HG03097 (cell line): ENCODE results near the gene CDH22.

Source experiments
- ATAC-seq: cut with Tn5 transposase; IDR thresholded peaks from one replicate; pipeline ENCODE4 v1.9.1; 2021; ENCODE audit not compliant: unreplicated experiment, low FRiP score

Gene CDH22

DNA sequence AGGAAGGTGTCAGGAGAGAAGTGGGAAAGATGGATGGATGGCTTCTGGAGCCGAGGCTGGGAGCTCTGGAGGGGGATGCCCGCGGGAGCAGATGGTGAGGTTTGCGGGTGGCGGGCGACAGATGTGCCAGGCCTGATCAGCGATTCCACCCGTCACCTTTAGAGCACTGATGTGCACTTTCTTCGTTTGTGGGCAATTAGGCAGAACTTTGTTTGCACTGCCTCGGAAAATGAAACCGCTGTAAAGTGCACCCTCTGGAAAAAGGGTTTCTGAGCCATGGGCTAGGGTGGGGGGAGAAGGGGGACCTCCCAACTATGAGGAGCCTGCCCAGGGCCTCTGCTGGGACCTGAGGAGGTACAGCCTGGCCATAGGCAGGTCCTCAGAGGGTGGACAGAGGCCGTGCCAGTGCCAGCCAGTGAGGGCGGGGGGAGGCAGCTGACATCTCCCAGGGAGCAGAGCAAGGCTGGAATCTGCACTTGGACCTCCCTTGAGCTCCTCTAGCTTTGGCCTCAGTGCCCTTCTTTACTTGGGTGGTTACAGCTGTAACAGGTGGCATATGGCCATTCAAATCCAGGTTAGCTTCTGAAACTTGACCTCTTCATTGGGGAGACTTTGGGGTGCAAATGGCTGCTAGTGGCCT is 131.4 kb downstream of the CDH22 start:
- ATAC-seq: no peak

DNA sequence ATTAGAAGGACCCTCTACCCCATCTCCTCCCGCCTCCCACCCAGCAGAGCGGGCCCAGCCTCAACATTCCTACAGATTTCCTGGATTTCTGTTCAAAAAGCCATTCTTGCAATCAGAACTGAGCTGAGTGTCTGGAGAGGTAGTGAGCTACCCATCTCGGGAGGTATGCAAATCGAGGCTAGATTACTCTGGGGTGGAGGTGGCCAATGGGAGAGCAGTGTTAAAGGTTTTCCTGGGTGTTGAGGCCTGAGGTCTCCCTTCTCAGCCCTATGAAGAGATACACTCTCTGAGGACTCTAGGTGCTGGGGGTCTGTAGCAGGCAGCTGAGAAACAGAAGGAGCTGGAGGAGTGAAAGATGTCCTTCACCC is 133.2 kb downstream of the CDH22 start:
- ATAC-seq: no peak

DNA sequence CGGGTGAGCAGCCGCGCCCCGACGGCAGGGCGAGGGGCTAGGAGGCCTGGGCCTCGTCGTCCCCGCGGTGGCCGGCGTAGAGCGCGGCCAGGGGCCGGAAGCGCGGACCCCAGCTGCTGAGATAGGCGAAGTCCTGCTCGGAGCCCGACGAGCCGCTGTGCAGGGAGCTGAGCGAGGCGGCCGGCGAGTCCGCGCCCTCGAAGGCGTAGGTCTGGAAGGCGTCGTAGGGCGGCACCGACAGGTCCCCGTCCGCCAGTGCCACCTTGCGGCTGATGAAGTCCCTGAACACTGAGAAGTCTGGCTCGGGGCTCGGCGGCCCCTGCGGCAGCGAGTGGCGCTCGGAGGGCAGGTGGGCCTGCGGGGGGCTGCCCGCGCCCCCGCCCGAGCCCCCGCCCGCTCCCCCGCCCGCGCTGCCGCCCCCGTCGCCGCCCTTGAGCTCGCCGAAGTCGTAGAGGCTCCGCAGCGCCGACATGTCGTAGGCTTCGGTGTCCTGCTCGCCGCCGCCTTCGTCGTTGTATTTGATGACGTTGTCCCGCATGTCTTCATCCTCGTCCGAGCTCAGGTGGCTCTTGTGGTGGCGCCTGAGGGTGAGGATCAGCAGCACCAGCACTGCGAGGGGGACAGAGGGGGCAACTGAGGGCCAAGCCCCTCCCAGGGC is 133.7 kb downstream of the CDH22 start:
- no peak for ATAC-seq

DNA sequence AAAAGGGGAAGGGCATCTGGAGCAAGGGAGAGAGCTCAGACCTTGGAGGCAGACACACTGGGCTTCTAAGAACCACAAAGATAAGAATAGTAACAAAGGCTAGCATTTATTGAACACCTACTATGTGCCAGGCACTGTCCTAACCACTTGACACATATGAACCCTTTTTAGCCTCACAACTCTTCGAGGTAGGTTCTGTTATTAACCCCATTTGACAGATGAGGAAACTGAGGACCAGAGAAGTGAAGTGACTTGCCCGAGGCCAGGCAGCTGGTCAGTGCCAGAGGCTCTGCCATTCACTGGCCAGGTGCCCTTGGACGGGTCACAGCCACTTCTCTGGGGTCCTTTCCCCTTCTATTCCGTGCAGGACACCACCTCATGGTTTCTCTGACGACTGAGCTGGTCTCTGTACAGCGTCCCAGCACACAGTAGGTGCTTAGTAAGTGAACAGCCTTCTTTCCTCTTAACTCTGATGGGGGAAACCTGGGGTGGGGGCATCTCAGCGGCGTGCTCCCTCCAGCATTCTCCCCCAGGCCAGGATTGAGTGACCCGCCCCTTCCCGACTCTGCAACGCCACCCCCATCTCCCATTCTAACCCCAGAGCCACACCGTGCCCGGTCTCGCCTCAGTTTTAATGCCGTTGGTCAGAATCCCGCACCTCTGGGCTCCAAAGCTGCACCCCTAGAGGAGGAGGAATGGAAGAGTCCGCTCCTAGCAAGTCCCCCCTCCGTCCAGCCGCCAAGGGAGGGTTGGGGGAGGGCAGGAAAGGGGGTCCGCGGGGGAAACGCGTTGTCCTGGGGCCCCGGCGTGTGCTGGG is 134.4 kb downstream of the CDH22 start:
- ATAC-seq: no peak

DNA sequence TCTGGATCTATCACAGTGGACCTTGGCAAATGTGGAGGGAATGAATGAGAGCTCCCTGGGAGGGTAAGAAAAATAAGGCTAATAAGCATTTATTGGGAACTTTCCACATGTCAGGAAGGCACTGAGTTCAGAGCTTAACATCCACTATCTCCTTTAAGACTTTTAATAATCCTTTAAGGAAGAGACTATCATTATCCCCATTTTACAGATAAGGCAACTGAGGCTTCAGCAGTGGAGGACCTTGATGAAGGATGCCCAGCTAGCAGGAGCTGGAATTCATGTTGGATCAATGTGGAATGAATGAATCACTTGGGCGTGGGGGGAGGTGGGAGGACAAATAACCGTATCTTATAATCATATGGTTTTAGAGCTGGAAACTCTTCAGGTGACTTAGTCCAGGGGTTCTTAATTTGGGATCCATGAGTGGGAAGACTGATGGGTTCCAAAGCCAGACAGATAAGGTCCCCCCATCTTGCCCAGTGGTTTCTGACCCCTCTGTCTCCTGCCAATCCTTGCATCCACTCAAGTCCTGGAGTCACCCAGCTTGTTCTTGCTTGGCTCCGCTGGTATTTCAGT is 135.2 kb downstream of the CDH22 start:
- ATAC-seq: no peak

DNA sequence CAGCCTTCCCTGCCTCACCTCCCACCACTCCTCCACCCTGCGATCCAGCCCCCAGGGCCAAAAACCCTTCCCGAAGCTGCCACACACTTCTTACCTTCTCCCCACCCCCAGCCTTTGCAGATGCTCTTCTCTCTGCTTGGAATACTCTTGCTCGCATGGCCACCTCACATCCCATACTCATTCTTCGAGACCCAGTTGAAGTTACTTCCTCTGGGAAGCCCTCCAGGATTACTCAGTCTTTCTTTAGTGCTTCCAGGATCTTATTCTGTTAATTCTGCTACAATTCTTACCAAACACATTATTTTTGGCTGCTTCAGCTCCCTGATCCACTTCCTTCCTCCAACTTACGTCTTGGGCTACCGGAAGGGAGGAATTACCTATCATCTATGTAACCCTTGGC is 135.8 kb downstream of the CDH22 start:
- no peak for ATAC-seq

DNA sequence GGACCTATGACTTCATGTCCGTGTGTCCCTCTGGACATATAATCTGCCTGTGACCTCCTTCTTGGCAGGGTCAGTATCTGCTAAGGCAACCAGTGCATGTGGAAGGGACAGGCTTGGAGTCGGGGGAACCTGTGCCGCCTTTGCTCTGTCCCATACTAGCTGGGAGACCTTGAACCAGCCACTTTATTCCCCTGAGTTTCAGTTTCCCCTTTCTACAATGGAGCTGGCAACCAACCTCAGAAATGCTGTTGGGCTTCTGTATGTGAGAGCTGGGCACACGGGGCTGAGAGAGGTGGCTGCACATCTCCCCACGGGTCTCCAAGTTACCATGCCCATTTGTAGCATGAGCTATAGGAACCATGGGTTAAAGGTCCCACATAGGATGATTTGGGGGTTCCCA is 136.4 kb downstream of the CDH22 start:
- ATAC-seq: no peak

DNA sequence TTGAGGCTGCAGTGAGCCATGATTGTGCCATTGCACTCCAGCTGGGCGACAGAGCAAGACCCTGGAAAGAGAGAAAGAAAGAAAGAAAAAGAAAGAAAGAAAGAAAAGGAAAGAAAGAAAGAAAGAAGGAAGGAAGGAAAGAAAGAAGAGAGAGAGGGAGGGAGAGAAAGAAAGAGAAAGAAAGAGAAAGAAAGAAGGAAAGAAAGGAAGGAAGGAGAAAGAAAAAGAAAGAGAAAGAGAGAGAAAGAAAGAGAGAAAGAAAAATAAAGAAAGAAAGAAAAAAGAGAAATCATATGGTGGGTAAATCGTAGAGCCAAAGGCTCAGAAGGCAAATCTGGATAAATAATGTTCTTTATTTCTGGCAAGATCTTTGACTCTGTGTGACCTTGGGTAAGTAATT is 136.8 kb downstream of the CDH22 start:
- no peak for ATAC-seq

DNA sequence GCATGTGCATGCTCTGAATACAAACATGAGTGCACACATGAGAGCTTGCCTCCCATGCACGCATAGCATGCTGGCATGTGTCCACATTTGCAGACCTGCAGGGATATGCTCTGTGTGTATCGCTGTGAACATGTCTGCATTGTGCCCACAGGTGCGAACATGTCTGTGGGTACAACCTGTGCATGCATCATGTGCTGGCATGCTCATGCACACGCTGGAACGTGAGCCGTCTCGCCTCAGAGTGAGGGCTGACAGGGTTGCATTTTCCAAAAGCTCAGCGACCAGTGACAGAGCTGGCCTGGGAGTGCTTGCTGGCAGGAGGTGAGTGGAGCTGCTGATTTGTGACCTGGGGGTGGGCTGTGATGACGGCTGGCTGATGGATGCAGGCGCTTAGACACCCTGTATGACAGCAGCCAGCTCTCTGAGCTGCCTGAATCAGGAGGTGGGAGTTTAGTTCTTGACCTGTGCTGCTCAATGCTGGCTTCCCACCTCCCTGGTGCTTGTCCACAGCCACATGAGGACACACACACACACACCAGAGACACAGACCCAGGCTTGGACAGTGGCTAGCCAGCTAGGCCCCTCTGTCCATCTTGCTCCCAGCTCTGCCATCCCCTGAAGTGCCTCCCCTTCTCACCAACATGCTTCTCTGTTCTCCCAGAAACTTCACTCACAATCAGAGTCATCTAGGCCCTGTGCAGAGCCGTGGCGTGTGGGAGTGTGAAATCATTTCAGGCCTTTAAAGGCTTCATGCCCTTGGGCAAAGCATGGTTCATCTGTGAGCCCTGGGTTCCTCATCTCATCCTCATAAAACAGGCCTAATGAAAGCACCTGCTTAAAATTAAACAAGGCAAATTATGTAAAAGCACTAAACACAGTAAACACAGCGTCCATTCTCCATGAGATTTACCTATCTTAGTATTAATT is 138.8 kb downstream of the CDH22 start:
- ATAC-seq: no peak

DNA sequence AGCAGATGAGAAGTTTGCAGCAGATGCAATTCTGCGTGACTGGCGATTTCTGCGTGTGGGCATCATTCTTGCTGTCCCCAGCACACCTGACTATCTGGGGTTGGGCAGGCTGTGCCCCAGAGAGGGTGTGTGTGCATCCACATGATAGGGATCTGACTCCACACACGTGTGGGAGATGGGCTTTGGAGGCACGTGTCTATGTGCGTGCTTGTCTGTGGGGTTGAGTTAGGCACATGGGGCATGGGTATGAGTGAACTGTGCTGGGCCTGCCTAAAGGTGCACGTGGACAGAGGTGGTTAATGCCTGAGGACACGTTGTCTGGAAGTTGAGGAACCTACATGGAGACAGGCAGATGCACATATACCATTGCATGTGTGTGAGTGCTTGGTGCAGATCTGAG is 139.9 kb downstream of the CDH22 start:
- no peak for ATAC-seq

DNA sequence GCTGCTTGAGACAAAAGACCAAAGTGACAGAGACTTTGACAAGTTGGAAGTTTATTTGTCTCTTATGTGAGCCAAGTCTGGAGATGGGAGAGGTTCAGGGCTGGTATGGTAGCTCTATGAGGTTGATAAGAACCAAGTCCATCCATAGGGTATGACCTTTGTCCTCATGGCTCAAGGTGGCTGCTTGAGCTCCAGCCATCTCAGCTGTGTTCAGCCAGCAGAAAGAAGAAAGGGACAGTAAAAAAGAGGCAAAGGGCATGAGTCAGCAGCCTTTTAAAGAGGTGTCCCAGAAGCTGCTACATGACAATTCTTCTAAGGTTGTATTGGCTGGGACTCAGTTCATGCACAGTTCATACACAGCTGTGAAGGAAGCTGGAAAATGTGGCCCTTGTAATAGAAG is 141.2 kb downstream of the CDH22 start:
- ATAC-seq: no peak

DNA sequence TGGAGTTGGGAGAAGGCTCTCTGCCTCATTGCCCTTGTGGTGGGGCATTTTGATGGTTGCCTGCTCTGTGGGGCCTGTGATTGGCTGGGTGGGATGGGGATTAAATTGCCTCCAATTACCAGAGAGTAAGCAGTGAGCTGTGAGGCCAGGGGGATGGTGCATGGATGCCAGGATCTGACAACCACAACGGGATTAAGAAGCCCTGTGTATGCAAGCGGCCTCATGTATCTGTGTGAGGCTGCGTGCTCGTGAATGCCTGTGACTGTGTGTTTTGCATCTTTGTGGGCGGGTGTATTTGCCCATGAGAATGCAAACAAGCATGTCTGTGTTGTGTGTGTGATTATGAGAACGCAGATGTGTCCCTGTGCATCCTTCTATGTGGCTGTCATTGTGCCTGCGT is 144.0 kb downstream of the CDH22 start:
- ATAC-seq: no peak

DNA sequence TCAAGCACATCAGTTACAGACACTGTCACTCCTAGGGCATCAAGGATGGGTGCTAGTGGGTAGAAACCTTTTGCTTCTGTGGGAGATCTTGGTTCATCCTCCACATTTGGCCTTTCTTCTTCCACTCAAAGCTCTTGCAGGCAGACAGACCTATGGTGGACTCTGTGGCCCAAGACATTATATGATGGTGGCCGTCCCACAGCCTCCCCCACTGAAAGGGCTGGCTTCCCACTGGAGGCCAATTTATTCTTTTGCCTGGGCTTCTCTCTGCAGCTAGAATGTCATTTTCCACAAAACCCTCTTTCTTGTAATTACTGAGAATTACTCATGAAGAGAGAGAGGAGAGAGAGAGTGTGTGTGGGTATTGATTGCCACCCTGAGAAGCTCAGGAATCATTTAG is 146.4 kb downstream of the CDH22 start:
- ATAC-seq: no peak

DNA sequence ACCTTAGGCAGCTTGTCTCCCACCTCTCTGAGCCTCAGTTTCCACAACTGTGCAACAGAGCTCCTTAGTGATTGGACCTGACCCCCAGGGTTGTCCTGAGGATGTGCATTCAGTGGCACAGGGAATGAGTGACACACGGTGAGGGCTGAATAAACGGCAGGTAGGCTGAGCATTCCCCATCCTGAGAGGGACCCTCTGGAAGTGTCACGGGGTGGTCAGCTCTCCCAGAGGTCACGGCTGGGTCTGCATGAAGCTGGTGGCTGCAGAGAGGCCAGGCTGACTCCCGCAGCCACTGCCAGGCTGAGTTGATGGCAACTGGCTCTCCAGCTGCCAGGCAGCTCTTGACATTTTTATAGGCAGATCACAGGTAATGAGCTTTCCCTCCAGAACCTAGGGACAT is 147.6 kb downstream of the CDH22 start:
- ATAC-seq: no peak

DNA sequence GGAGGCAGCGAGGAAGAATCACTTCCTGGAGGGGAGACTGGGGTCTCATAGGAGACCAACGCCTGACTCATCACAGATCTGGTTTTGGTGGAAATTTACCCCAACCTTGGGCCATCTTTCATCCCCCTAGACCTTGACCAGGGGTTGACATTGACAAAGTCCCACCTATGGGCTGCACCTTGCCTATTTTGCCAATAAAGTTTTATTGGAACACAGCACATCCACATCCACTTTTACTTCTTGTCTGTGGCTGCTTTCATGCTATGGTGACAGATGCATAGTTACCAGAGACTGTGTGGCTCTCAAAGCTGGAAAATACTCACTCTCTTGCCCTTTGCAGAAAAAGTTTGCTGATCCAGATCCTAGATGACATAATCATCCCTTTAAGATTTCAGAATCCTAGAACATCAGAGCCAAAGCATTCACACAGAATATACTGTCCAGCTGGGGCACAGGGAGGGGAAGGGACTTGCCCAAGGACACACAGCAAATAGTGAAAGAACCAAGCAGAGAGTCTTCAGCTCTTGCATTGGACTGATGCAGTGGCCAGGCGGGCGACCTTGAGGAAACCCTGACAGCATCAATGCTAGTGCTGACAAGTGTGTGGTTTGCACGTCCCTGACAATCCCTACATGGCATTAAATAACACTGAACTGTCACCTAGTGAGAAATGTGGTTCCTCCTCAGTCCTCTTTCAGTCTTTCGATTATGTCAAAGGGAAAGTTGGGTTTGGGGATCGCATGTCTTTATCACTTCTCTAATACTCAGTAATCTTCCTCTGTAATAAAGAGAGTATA is 149.0 kb downstream of the CDH22 start:
- ATAC-seq: no peak

DNA sequence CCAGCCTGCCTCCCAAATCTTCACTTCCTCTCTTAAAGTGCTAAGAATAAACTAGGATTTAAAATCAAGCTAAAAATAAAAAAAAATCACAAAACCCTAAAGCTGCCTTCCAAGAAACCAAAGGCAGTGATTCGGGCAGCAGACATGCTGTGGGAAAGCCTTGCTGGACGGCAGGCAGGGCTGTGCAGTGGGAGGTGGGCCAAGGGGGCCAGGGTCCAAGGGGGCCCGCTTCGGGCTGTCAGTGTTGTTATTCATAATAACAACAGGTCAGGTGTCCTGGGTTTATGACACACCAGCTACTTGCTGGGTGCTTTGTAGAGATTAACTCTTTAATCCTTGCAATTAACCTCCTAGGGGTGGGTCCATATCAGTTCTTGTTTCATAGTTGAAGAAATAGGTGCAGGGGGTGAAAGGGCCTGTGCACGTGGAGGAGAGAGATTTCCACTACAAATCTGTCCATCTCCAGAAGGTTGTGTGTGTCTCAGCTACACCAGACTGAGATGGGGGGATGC is 149.8 kb downstream of the CDH22 start:
- ATAC-seq: no peak

DNA sequence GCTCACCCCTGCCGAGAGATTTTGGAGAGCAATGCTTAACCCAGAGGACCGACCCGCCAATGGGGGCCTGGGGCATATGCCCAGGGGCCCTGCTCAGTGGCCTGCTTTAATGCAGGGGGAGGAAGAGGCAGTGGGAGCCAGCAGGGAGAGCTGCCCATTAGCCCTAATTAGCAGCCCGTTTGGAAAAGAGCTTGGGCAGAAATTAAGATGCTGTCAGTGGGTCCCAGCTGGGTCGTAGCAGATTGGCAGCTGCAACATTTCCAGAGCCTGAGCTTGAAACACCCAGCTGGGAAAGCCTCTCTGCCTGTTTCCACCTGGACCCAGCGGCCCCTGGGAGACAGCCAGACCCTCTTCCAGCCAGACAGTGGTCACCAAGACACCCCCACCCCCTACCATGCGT is 150.7 kb downstream of the CDH22 start:
- ATAC-seq: no peak

DNA sequence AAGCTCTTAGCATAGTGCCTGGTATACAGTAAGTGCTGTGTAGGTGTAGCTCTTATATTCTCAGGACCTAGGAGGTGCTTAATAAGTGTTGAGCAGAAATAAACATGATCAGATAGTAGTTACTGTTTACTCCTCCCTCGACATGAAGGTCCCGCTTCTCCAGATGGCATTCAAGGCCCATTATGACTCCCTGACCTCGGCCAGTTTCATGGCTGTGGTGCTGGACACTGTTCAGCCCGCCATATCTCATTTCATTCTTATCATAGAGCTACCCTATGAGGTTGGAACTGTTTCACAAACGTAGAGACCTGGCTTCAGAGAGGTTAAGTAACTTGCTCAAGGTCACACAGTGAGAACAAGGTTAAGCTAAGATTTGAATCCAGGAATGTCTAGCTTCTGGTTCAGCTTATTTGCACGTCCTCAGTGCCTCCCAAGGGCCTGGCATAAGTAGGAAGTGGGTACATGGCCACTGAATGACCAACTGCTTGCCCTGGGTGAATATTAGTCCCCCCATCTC is 151.2 kb downstream of the CDH22 start:
- ATAC-seq: no peak

DNA sequence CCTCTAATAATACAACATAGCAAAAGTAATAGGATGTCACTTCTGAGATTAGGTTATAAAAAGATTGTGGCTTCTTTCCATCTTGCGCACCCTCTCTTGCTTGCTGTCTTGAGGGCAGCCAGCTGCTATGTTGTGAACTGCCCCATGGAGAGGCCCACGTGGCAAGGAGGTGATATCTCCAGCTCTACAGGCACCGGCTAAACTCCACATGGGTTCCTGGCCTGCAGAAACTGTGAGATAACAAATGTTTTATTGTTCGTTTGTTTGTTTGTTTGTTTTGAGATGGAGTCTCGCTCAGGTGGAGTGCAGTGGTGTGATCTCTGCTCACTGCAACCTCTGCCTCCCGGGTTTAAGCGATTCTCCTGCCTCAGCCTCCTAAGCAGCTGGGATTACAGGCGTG is 152.2 kb downstream of the CDH22 start:
- no peak for ATAC-seq
